GM12878 (cell line): ENCODE data around the gene SLC34A1. TPM values are rescaled to one million over a fixed set of nuclear protein-coding genes. Genes with fewer than 3 reads are reported as not detected.

ENCODE experiments used
- ATAC-seq: fragments of 200-7000 bp; cut with Tn5 transposase; 3 replicates; pipeline ENCODE4 v1.9.1; 2020; ENCODE audit warnings: mild to moderate bottlenecking, moderate library complexity
- BruUV-seq: library from RNA; stranded (reverse); fragments of 400-500 nt; replicated peaks from 2 replicates; lab custom pipeline; 2021; lab: Mats Ljungman, UMichigan
- CTCF ChIA-PET: fragments of 300-600 bp; sonication (Branson Sonifier 250); formaldehyde crosslinking; extraction: SDS; loops from one replicate; lab custom pipeline; 2021; ENCODE audit warnings: inconsistent platforms; lab: Yijun Ruan, JAX
- POLR2A ChIA-PET: fragments of 350-600 bp; formaldehyde crosslinking; extraction: SDS; loops from one replicate; lab custom pipeline; 2021; ENCODE audit warnings: inconsistent platforms; lab: Charles Lee
- RAD21 ChIA-PET: fragments of 300-600 bp; sonication (Branson Sonifier 250); formaldehyde crosslinking; loops from one replicate; lab custom pipeline; 2023; ENCODE audit warnings: antibody characterized with exemption; ENCODE audit not compliant: unreplicated experiment; lab: Charles Lee
- SMC1A ChIA-PET: fragments of 300-600 bp; sonication (Branson Sonifier 250); formaldehyde crosslinking; loops from one replicate; lab custom pipeline; 2023; ENCODE audit not compliant: unreplicated experiment, uncharacterized antibody; lab: Charles Lee
- DNase-seq: peaks from one replicate; pipeline ENCODE4 v3.0.0-alpha.2; 2011; ENCODE audit warnings: low read depth, low spot score
- FAIRE-seq: peaks from 3 replicates; lab custom pipeline; 2011; peaks lifted over from hg19 to GRCh38; lab: Jason Lieb, UNC
- H2AFZ ChIP-seq: 2 replicates; pipeline ENCODE4 v1.6.0; 2011; ENCODE audit warnings: low read depth, low read length, control low read depth; ENCODE audit not compliant: control insufficient read depth
- H3K27ac ChIP-seq: 2 replicates; pipeline ENCODE4 v1.5.1; 2011; ENCODE audit warnings: control low read depth; ENCODE audit not compliant: control insufficient read depth, insufficient read depth
- H3K27me3 ChIP-seq, 2 experiments: replicated peaks in 1 of 2; 2 replicates each; pipeline versions ENCODE4 v1.6.0 to v1.6.1; 2011; ENCODE audit warnings: low read length in 1 of 2; ENCODE audit not compliant: control insufficient read depth in 2 of 2, insufficient read depth in 2 of 2
- H3K36me3 ChIP-seq, 2 experiments: 2 replicates each; pipeline ENCODE4 v1.5.1; 2011; ENCODE audit warnings: low read length in 1 of 2; ENCODE audit not compliant: control insufficient read depth in 2 of 2, insufficient read depth in 2 of 2
- H3K4me1 ChIP-seq: 2 replicates; pipeline ENCODE4 v1.6.1; 2011; ENCODE audit warnings: mild to moderate bottlenecking, low read length, moderate library complexity, mixed read lengths; ENCODE audit not compliant: control insufficient read depth, insufficient read depth
- H3K4me2 ChIP-seq: 2 replicates; pipeline ENCODE4 v1.6.0; 2011; ENCODE audit warnings: control low read depth; ENCODE audit not compliant: control insufficient read depth, insufficient read depth
- H3K4me3 ChIP-seq: fragments of 200-600 bp; sonication (generic); 2 replicates; pipeline ENCODE4 v1.5.1; 2016
- H3K79me2 ChIP-seq: 2 replicates; pipeline ENCODE4 v1.6.0; 2011; ENCODE audit warnings: low read length; ENCODE audit not compliant: control insufficient read depth, insufficient read depth
- H3K9ac ChIP-seq: 2 replicates; pipeline ENCODE4 v1.8.0; 2011; ENCODE audit warnings: low read length, control low read depth, mixed read lengths; ENCODE audit not compliant: control insufficient read depth, insufficient read depth
- H3K9me3 ChIP-seq: replicated peaks from 3 replicates; pipeline ENCODE4 v1.5.1; 2011; ENCODE audit warnings: mild to moderate bottlenecking, low read length; ENCODE audit not compliant: control insufficient read depth, insufficient read depth
- H4K20me1 ChIP-seq: 2 replicates; pipeline ENCODE4 v1.6.0; 2011; ENCODE audit not compliant: control insufficient read depth, insufficient read depth
- RELB ChIP-seq: fragments of 450-650 bp; IDR thresholded peaks from 2 replicates; pipeline ENCODE4 v1.6.1; 2017; ENCODE audit warnings: low read depth, mild to moderate bottlenecking, moderate library complexity
- WGBS: methylation state at CpG from one replicate; pipeline ENCODE4 v1.1.6; 2016; ENCODE audit warnings: low lambda C conversion rate; ENCODE audit not compliant: insufficient replicate concordance, insufficient coverage; ENCODE audit errors: missing lambda C conversion rate; 5-methylcytosine and 5-hydroxymethylcytosine counted together
- in situ Hi-C: fragments of 300-500 bp; cut with MboI; formaldehyde crosslinking; loops from 9 replicates; pipeline ENCODE4 v1.14.3; 2018; ENCODE audit warnings: mixed read lengths
- intact Hi-C: fragments of 100-400 bp; cut with micrococcal nuclease; formaldehyde crosslinking; loops from one replicate; pipeline ENCODE4 v1.14.2; 2022; ENCODE audit not compliant: unreplicated experiment
- polyA plus RNA-seq, 11 experiments: library from polyadenylated mRNA; depleted of rRNA in 4 of 11; unstranded in 6 of 11; stranded (reverse) in 5 of 11; fragments of >200 nt; fragmentation: Nextera tagmentation in 4 of 11; fragmentation: Illumina TruSeq in 1 of 11; extraction: Ambion mirVana in 4 of 11; extraction: Trizol in 1 of 11; gene quantifications; 1 replicate in 1 of 11; 2 replicates in 10 of 11; pipeline versions ENCODE4 v1.2.1 to v1.2.3, GENCODE V29; 2011 to 2016; ENCODE audit warnings: inconsistent platforms in 2 of 11, missing spikeins in 2 of 11, low read depth in 1 of 11
- total RNA-seq, 4 experiments: library from RNA; depleted of rRNA in 3 of 4; stranded (reverse); fragments of >200 nt in 3 of 4; fragmentation: Illumina TruSeq in 1 of 4; extraction: Trizol in 1 of 4; gene quantifications; 2 replicates each; pipeline versions ENCODE4 v1.2.1 to v1.2.3, GENCODE V29; 2013 to 2021

The SLC34A1 gene
- total and polyA plus RNA-seq, 10 of the 15 experiments (the other 5 are each of a cell fraction or from before 2014, with no cell fraction given): 0.03 to 0.14 (median 0.09) TPM; not detected in 2

GRCh38 chr5:177399997-177400868 is 16.0 kb downstream of the SLC34A1 start, which contains the start of gene PFN3:
TSS of gene PFN3 (minus strand) at chr5:177400661. CDS start at chr5:177400576, 85 bp downstream.
- no peak within 1 kb of the TSS for H3K4me2 ChIP-seq
- H3K4me1 ChIP-seq: peaks cover 20% of the 10 kb centered on the region
- no TSS peak for BruUV-seq
- no peaks in the 10 kb centered on the region for H3K9me3 ChIP-seq
- FAIRE-seq: no peak
- no peak for DNase-seq
- ATAC-seq: no peak
- CTCF ChIA-PET: interaction anchor here (0.7 to 8.3 kb wide), 5 partner anchors 9 to 734 kb away, joined by 3 to 391 read pairs (median 188); partner anchors contain the start of genes GRK6 and PRR7
- no peak within 1 kb of the TSS for H2AFZ ChIP-seq
- in situ Hi-C loops (loop anchor here (25.0 kb wide), 1 partner anchor 1363 kb away; no protein-coding TSS in a partner anchor), intact Hi-C loops (no loop called here)
- POLR2A ChIA-PET: interaction anchor here (11.0 kb wide), 1 partner anchor 28 kb away, joined by 174 read pairs; the partner anchor contains the start of gene GRK6
- H3K9ac ChIP-seq: no peak within 1 kb of the TSS
- RAD21 ChIA-PET: interaction anchor here (6.3 kb wide), 1 partner anchor 10 kb away, joined by 120 read pairs; no protein-coding TSS in a partner anchor
- no peak within 1 kb of the TSS for H3K4me3 ChIP-seq
- no peaks in the 10 kb centered on the region for H4K20me1 ChIP-seq
- H3K27me3 ChIP-seq: no peaks in the 10 kb centered on the region
- SMC1A ChIA-PET: interaction anchor here (3.6 to 7.4 kb wide), 5 partner anchors 9 to 81 kb away, joined by 23 to 105 read pairs (median 92); partner anchors contain the start of genes GRK6 and PRR7
- TF ChIP-seq RELB: no peak
- no peaks in the 10 kb centered on the region for H3K36me3 ChIP-seq
- no peaks in the 10 kb centered on the region for H3K79me2 ChIP-seq
- 85% methylated on average over 79 of the region's 92 CpGs for WGBS
- no peak within 1 kb of the TSS for H3K27ac ChIP-seq
